Stimulated activated CD8-positive, alpha-beta memory T cell treated with anti-CD3 and anti-CD28 coated beads, Interleukin-4, amount 100 ng/mL, for 48 hours (primary cell): ENCODE data around the gene ARHGEF28.

Experiments used
- DNase-seq: peaks from one replicate; pipeline ENCODE4 v3.0.0-alpha.2; 2020

Gene ARHGEF28

GRCh38 chr5:73743161-73743560 lies 117.2 kb downstream of the ARHGEF28 start:
- DNase-seq: no peak

DNA sequence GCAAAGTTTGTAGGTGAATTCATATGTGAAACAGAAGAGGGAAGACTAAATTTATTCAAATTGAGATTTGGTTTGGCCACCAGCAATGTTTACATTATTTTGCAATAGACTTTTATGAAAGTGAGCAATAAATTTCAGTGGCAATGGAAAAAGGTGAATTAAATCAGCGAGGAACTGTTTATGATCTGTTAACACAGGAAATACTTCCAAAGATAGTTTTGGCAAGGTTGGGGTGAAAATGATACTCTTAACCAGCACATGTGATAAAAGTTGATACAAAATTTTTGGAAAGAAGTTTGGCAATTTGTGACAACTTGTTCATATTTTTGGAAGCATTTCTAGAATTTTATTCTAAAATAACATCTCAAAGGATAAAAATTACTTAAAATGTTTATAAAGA lies 119.8 kb downstream of the ARHGEF28 start:
- DNase-seq: no peak

DNA sequence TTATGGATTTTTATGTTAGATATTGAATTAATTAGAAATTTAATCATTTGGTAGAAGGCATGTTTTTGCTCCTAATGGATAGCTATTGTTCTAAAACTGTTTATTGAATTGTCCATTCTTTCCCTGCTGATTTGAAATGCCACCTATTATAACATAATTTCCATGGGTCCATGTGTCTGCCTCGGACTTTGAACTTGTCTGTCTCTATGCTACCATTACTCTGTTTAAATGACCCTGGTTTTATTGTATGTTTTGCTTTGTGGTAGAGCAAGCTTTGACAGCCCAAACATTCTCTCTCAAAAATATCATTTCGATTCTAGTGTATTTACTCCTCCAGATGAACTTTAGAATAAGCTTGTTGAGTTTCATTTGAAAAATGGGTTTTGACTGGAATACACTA lies 120.6 kb downstream of the ARHGEF28 start:
- DNase-seq: no peak

- no peak for DNase-seq
Observed at GRCh38 chr5:73747696-73748380, 121.8 kb downstream of the ARHGEF28 start.

DNA sequence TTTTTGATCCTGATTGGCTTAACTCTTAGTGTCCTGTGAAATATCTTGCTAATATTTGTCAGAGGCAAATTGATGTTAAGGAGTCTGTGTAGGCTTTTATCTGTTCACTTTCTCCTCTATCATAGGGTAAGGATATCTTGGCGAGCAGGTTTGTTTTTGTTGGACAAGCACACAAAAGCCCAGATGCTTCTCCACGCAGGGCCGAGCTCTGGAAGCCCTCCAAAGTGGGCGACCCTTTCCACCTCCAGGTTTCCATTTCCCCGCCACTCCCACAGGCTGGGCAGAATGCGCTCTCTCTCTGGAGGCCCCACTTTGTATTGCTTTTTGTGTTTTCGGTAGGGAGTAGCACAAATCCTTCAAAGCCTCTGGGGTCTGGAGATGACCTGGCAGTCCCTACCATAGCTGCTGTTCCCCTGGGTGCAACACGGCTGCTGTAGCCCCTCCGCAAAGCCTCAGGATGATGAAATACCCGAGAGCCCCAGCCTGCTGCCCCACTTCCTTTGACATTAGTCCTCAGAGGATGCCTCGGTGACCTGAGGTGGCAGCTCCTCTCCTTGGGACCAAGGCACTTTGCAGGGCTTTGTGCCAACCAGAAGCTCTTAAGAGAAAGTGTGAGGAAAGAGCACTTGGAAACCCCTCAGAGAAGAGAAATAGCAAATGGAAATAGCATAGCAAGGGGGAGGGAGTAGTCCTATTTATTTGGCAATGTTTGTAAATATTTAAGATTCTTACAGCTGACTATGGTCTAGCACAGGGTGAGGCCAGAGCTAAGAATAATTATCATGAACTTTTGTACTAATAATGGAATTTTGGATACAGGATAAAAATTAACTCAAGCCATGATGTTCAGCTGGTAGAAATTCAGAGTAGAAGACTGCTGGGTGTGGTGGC lies 122.8 kb downstream of the ARHGEF28 start:
- no peak for DNase-seq

DNA sequence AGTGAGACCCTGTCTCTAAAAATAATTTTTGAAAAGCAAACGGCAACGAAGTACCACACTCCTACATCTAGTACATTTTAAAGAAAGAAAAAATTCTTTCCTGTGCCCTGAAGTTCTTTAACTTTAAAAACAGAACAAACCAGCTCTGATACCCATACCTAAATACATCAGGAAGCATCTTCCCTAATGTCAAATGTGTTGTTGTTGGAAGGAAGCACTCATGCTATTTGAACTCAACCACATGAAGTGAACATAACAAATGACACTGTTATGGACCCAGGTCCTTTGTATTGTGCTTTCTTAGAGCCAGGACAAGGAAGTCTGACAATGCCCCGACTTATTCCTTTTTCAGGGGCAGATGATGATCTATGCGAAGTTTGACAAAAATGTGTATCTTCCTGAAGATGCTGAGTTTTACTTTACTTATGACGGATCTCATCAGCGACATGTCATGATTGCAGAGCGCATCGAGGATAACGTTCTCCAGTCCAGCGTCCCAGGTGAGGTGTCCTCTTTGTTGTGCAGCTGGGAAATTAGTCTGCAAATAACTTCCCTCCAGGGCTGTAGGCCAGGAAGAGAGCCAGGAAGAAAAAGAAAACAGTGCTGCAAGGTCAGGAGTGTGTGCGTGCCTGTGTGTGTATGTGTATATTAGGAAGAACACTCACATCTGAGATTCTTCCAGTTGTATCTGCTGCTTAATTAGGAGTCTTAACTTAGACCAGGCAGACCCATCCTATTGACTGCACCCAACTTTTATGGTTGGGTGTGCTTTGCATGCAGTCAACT lies 123.7 kb downstream of the ARHGEF28 start:
- DNase-seq: no peak

DNA sequence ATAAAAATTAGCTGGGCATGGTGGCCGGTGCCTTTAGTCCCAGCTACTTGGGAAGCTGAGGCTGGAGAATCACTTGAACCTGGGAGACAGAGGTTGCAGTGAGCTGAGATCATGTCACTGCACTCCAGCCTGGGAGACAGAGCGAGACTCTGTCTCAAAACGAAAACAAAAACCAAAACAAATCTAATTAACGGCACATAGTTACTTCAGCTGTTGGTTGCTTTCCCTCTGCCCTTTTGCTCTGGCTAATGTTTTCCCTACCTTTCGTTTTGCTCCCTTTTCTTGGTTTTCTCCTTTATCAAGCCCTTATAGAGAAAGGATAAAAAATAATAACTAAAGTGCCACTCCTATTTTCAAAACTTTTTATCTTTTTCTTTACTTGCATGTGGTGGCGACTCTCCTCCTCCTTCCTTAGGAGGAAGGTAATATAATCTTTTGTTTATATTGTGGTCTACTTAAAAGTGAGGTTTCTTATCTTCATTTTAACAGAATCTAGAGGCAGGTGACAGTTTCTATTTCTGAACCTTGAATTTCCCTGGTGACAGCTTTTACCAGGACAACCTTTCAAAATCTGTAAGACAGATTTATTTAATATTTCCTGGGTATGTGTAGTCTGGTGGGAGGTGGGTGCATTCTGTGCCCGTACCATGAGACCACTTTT lies 125.4 kb downstream of the ARHGEF28 start:
- DNase-seq: no peak

DNA sequence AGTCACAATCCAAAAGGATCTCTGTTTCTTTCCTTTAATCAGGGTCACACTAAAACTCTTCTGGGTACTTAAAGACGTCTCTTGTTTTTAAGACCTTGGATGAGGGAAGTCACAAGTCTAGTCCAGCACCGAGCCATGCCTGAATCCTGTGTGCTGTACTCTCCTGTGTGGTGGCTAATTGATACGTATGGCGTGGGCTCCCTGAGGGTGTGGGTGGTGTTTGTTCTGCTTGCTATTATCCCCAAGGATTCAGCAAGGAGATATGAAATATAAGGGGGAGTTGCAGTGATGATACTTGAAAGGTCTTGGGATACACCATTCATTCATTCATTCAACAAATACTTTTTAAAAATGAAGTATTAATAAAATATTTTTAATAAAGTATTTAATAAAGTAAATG lies 128.3 kb downstream of the ARHGEF28 start:
- DNase-seq: no peak

- DNase-seq: no peak
Observed at GRCh38 chr5:73757416-73757815, 131.4 kb downstream of the ARHGEF28 start.

DNA sequence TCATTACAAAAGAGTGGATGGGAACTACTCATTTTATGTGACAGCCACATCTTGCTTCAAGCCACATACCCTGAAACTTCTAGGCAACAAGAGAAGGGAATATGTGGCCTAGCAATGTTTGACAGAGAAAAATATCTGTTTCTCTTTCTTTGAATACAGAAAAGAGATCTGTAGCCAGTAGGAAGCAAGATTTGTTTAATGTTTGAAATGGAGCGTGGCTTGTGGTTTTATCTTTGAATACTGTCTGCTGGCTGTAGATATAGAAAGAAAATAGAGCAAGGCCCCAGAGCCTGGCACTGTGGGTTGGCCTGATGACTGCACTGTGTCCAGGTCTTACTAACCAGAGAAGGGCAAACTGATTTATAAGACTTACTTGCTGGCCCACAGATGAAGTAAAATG lies 133.8 kb downstream of the ARHGEF28 start:
- no peak for DNase-seq

- DNase-seq: no peak
Observed at GRCh38 chr5:73763300-73764032, 137.5 kb downstream of the ARHGEF28 start.

DNA sequence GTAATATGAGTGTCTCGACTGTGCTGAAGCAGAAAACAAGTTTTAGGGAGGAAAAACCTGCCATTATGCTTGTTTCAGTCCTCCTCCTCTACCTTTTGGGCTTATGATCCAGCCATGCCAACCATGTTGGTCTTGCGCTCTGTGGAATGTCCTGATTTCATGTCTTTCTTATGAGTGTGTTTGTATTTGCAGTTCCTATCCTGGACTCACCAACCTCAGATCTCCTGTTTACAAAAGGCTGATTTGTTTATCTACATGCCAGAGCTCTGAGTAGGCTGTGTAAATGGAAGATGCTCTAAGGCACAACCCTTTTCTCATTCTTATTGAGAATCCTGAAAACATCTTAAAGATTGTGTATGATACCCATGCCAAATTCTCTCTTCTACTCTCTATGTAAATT lies 138.6 kb downstream of the ARHGEF28 start:
- no peak for DNase-seq

DNA sequence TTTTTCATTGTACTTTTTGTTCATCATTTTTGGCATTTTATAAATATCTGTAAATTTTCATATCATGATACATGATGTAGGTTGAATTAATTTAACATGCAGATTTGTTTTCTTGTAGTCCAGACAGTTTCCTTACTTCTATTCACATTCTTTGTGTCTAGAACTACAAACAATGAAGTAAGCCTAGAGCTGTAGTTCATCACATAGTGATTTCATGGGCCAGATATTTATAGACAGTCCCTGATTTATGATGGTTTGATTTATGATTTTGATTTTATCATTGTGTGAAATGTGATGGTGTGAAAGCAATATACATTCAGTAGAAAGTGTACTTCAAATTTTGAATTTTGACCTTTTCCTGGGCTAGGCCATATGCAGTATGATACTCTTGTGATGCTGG lies 139.0 kb downstream of the ARHGEF28 start:
- DNase-seq: no peak

GRCh38 chr5:73766902-73767301 lies 140.9 kb downstream of the ARHGEF28 start:
- DNase-seq: no peak

GRCh38 chr5:73770172-73771025 lies 144.4 kb downstream of the ARHGEF28 start:
- no peak for DNase-seq

GRCh38 chr5:73774924-73775323 lies 148.9 kb downstream of the ARHGEF28 start:
- no peak for DNase-seq

DNA sequence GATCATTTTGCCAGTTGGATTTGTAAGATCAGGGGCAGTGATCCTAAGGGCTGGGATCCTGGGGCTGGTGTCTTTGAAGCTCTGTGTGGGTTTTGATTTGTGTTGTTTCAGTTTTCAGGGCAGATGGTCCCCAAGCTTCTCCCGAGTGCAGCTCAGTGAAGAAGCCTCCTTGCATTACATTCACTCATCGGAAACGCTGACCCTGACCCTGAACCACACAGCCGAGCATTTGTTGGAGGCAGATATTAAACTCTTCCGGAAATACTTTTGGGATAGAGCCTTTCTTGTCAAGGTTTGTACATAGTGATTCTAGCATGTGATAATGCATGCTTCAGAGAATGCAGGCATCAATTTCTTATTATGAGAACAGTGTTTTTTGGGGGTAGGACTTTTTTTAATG lies 150.4 kb downstream of the ARHGEF28 start:
- DNase-seq: no peak

GRCh38 chr5:73777192-73777591 lies 151.2 kb downstream of the ARHGEF28 start:
- DNase-seq: no peak

GRCh38 chr5:73780302-73781080 lies 154.5 kb downstream of the ARHGEF28 start:
- no peak for DNase-seq

DNA sequence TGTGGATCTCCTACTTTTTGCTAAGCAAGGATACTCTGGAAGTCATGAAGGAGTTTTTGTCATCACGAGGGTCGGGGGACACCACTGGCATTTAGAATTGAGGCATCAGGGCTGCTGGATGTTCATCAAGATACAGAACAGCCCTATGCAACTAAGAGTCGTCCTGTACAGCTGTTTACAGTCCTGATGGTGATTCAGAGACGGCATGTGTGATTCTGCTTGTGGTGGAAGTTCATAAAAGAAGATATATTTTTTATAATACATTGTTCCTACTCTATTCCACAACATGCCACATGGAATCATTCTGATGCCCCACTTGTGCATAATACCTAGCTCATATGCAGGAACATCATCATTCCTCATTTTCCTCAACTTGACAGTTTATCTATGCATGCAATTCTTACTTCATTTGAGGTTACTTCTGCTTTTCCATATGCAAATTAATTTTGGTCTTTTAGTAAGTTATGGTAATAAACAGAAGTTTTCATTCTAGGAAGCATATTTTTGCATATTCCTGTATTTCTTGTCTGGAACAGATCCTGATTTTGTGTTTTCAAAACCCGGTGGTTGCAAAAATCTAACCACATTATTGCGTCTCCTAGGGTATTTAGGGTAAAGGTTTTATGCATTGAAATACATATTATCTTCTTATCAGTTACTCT lies 155.2 kb downstream of the ARHGEF28 start:
- no peak for DNase-seq
